IMR-90 (cell line): Measurements from ENCODE around the gene WNT16. TPM values are rescaled to one million over a fixed set of nuclear protein-coding genes. Genes with fewer than 3 reads are reported as not detected.

Experiments used
- ATAC-seq: fragments of 200-7000 bp; cut with Tn5 transposase; 2 replicates; pipeline ENCODE4 v1.9.1; 2020; ENCODE audit warnings: low read depth, mild to moderate bottlenecking, moderate library complexity
- BruUV-seq: library from RNA; stranded (reverse); fragments of 400-500 nt; replicated peaks from 2 replicates; lab custom pipeline; 2021; lab: Mats Ljungman, UMichigan
- CTCF ChIA-PET: fragments of 300-600 bp; formaldehyde crosslinking; extraction: SDS; loops from one replicate; lab custom pipeline; 2021; ENCODE audit warnings: antibody characterized with exemption; lab: Yijun Ruan, JAX
- POLR2A ChIA-PET: fragments of 300-600 bp; sonication (Branson Sonifier 250); formaldehyde crosslinking; loops from one replicate; lab custom pipeline; 2022; ENCODE audit warnings: antibody characterized with exemption; ENCODE audit not compliant: unreplicated experiment; lab: Charles Lee
- DNase-seq: peaks from one replicate; pipeline ENCODE4 v3.0.0; 2013
- H2AFZ ChIP-seq: replicated peaks from 2 replicates; pipeline ENCODE3; 2013; ENCODE audit warnings: low read length, mild to moderate bottlenecking; ENCODE audit not compliant: poor library complexity
- H2AK5ac ChIP-seq: 2 replicates; pipeline ENCODE4 v1.6.1; 2013; ENCODE audit warnings: low read depth, low read length, inconsistent platforms
- H2AK9ac ChIP-seq: replicated peaks from 2 replicates; pipeline ENCODE3; 2013; ENCODE audit warnings: mild to moderate bottlenecking, low read depth, low read length, moderate library complexity; ENCODE audit not compliant: poor library complexity
- H2BK120ac ChIP-seq: 2 replicates; pipeline ENCODE4 v1.6.1; 2013; ENCODE audit warnings: low read depth, low read length, inconsistent platforms
- H2BK15ac ChIP-seq: 3 replicates; pipeline ENCODE4 v1.6.1; 2013; ENCODE audit warnings: low read depth, low read length, inconsistent platforms
- H2BK20ac ChIP-seq: 2 replicates; pipeline ENCODE4 v1.6.1; 2013; ENCODE audit warnings: low read depth, mild to moderate bottlenecking, inconsistent platforms, low read length, moderate library complexity
- H2BK5ac ChIP-seq: 2 replicates; pipeline ENCODE4 v1.6.1; 2013; ENCODE audit warnings: mild to moderate bottlenecking, low read depth, low read length, inconsistent platforms; ENCODE audit not compliant: poor library complexity, severe bottlenecking
- H3K14ac ChIP-seq: replicated peaks from 2 replicates; pipeline ENCODE4 v1.6.1; 2013; ENCODE audit warnings: low read depth, low read length, inconsistent platforms
- H3K18ac ChIP-seq: 2 replicates; pipeline ENCODE4 v1.6.1; 2013; ENCODE audit warnings: low read depth, low read length, control low read depth
- H3K23ac ChIP-seq: 2 replicates; pipeline ENCODE4 v1.6.1; 2013; ENCODE audit warnings: low read depth, low read length, inconsistent platforms
- H3K27ac ChIP-seq: 2 replicates; pipeline ENCODE4 v1.5.1; 2013; ENCODE audit warnings: mild to moderate bottlenecking, control low read depth, low read length; ENCODE audit not compliant: insufficient read depth
- H3K27me3 ChIP-seq: 2 replicates; pipeline ENCODE4 v1.6.1; 2013; ENCODE audit warnings: low read length; ENCODE audit not compliant: control insufficient read depth, insufficient read depth
- H3K36me3 ChIP-seq: 2 replicates; pipeline ENCODE4 v1.6.1; 2013; ENCODE audit warnings: low read length, mixed read lengths; ENCODE audit not compliant: control insufficient read depth, insufficient read depth
- H3K4ac ChIP-seq: 2 replicates; pipeline ENCODE4 v1.6.1; 2013; ENCODE audit warnings: low read depth, low read length, inconsistent platforms
- H3K4me1 ChIP-seq: 2 replicates; pipeline ENCODE4 v1.6.1; 2013; ENCODE audit warnings: low read length, mixed read lengths; ENCODE audit not compliant: control insufficient read depth, insufficient read depth
- H3K4me2 ChIP-seq: 2 replicates; pipeline ENCODE4 v1.6.1; 2013; ENCODE audit warnings: low read depth, mild to moderate bottlenecking, control low read depth, low read length, moderate library complexity
- H3K4me3 ChIP-seq: 2 replicates; pipeline ENCODE4 v1.5.1; 2013; ENCODE audit warnings: low read depth, mild to moderate bottlenecking, control low read depth, low read length, moderate library complexity; ENCODE audit not compliant: insufficient read depth
- H3K56ac ChIP-seq: 2 replicates; pipeline ENCODE4 v1.6.1; 2013; ENCODE audit warnings: low read length, inconsistent platforms; ENCODE audit not compliant: insufficient read depth; ENCODE audit errors: extremely low read depth
- H3K79me1 ChIP-seq, 2 experiments: 2 replicates each; pipeline ENCODE4 v1.6.1; 2013; ENCODE audit warnings: low read length in 2 of 2, inconsistent platforms in 1 of 2, low read depth in 1 of 2
- H3K9ac ChIP-seq: 2 replicates; pipeline ENCODE4 v1.6.1; 2013; ENCODE audit warnings: low read depth, low read length, control low read depth
- H3K9me1 ChIP-seq: 2 replicates; pipeline ENCODE4 v1.6.1; 2013; ENCODE audit warnings: low read length, inconsistent platforms; ENCODE audit not compliant: insufficient read depth
- H3K9me3 ChIP-seq: 2 replicates; pipeline ENCODE4 v1.6.1; 2013; ENCODE audit warnings: low read length; ENCODE audit not compliant: control insufficient read depth, insufficient read depth
- H4K20me1 ChIP-seq: 2 replicates; pipeline ENCODE4 v1.6.1; 2013; ENCODE audit warnings: low read length, inconsistent platforms; ENCODE audit not compliant: insufficient read depth
- H4K5ac ChIP-seq: 2 replicates; pipeline ENCODE4 v1.6.1; 2013; ENCODE audit warnings: mild to moderate bottlenecking, low read depth, low read length, control low read depth
- H4K8ac ChIP-seq, 2 experiments: 2 replicates each; pipeline ENCODE4 v1.6.1; 2013; ENCODE audit warnings: low read depth in 2 of 2, low read length in 2 of 2, control low read depth in 1 of 2, inconsistent platforms in 1 of 2
- H4K91ac ChIP-seq: 2 replicates; pipeline ENCODE4 v1.6.1; 2013; ENCODE audit warnings: low read depth, low read length, inconsistent platforms; ENCODE audit not compliant: insufficient read depth
- BHLHE40 ChIP-seq: fragments of 150-350 bp; IDR thresholded peaks from 2 replicates; pipeline ENCODE4 v1.6.1; 2016; ENCODE audit warnings: mild to moderate bottlenecking, low read depth, low read length
- CEBPB ChIP-seq: IDR thresholded peaks from 2 replicates; pipeline ENCODE4 v1.6.1; 2012; ENCODE audit warnings: low read depth, low read length, improper control_type of control experiment
- CHD1 ChIP-seq: IDR thresholded peaks from 2 replicates; pipeline ENCODE4 v1.6.1; 2012; ENCODE audit warnings: low read depth, low read length, improper control_type of control experiment
- FOS ChIP-seq: fragments of 150-350 bp; IDR thresholded peaks from 2 replicates; pipeline ENCODE4 v1.6.1; 2016; ENCODE audit warnings: low read depth, low read length
- MAFK ChIP-seq: IDR thresholded peaks from 2 replicates; pipeline ENCODE4 v1.6.1; 2012; ENCODE audit warnings: low read depth, low read length, improper control_type of control experiment
- MAZ ChIP-seq: IDR thresholded peaks from 2 replicates; pipeline ENCODE4 v1.6.1; 2012; ENCODE audit warnings: low read depth, mild to moderate bottlenecking, low read length, improper control_type of control experiment, moderate library complexity, borderline replicate concordance
- MXI1 ChIP-seq: IDR thresholded peaks from 2 replicates; pipeline ENCODE4 v1.6.1; 2012; ENCODE audit warnings: low read depth, mild to moderate bottlenecking, low read length, moderate library complexity, borderline replicate concordance
- NFE2L2 ChIP-seq: fragments of 150-350 bp; IDR thresholded peaks from 2 replicates; pipeline ENCODE4 v1.6.1; 2016; ENCODE audit warnings: low read depth, mild to moderate bottlenecking, low read length
- POLR2A ChIP-seq: IDR thresholded peaks from 2 replicates; pipeline ENCODE4 v1.6.1; 2012; ENCODE audit warnings: mild to moderate bottlenecking, low read depth, low read length
- RAD21 ChIP-seq: IDR thresholded peaks from 2 replicates; pipeline ENCODE4 v1.6.1; 2012; ENCODE audit warnings: low read length, improper control_type of control experiment
- RCOR1 ChIP-seq: IDR thresholded peaks from 2 replicates; pipeline ENCODE4 v1.6.1; 2012; ENCODE audit warnings: mild to moderate bottlenecking, low read length, improper control_type of control experiment; ENCODE audit not compliant: insufficient replicate concordance
- RFX5 ChIP-seq: IDR thresholded peaks from 2 replicates; pipeline ENCODE4 v1.8.0; 2012; ENCODE audit warnings: low read depth, mild to moderate bottlenecking, low read length, moderate library complexity
- SMC3 ChIP-seq: fragments of 150-350 bp; IDR thresholded peaks from 2 replicates; pipeline ENCODE4 v1.6.1; 2016; ENCODE audit warnings: low read depth, mild to moderate bottlenecking, antibody characterized with exemption, low read length, moderate library complexity
- WGBS, 2 experiments: methylation state at CpG; one replicate each; pipeline versions ENCODE4 v1.1.5 to v1.1.7; 2013; ENCODE audit warnings: missing lambda C conversion rate in 2 of 2; ENCODE audit not compliant: insufficient read length in 1 of 2; ENCODE audit errors: extremely low coverage in 2 of 2; 5-methylcytosine and 5-hydroxymethylcytosine counted together
- dilution Hi-C: fragments of 300-500 bp; cut with HindIII; formaldehyde crosslinking; loops from one replicate; pipeline ENCODE4 v1.14.3; 2018; ENCODE audit warnings: low sequenced_read_pairs; ENCODE audit not compliant: unreplicated experiment
- in situ Hi-C: fragments of 300-500 bp; cut with MboI; formaldehyde crosslinking; loops from 3 replicates; pipeline ENCODE4 v1.14.3; 2019; ENCODE audit warnings: low sequenced_read_pairs, inconsistent platforms, mixed read lengths
- intact Hi-C: fragments of 100-400 bp; cut with micrococcal nuclease; formaldehyde crosslinking; loops from 2 replicates; pipeline ENCODE4 v1.10.0; 2022
- polyA plus RNA-seq, 3 experiments: library from polyadenylated mRNA; depleted of rRNA; stranded (reverse); fragments of >200 nt; gene quantifications; 2 replicates each; pipeline ENCODE4 v1.2.3, GENCODE V29; 2012; ENCODE audit warnings: low replicate concordance in 1 of 3
- total RNA-seq: library from RNA; depleted of rRNA; stranded (reverse); fragments of >200 nt; gene quantifications from 2 replicates; pipeline ENCODE4 v1.2.3, GENCODE V29; 2012
- TF ChIP-seq, protein P1 (sequence below): conservative IDR thresholded peaks from 2 replicates; pipeline ENCODE4 v1.5.1; 2012; ENCODE audit warnings: mild to moderate bottlenecking, low read depth, low read length, improper control_type of control experiment
- TF ChIP-seq, protein P2 (sequence below): fragments of 150-350 bp; IDR thresholded peaks from 2 replicates; pipeline ENCODE4 v1.6.1; 2017; ENCODE audit warnings: mild to moderate bottlenecking, antibody characterized with exemption, low read length, low read depth

The WNT16 gene
- total and polyA plus RNA-seq, 2 of the 4 experiments (the other 2 are of a cell fraction) = 0.68 to 1.1 TPM

DNA sequence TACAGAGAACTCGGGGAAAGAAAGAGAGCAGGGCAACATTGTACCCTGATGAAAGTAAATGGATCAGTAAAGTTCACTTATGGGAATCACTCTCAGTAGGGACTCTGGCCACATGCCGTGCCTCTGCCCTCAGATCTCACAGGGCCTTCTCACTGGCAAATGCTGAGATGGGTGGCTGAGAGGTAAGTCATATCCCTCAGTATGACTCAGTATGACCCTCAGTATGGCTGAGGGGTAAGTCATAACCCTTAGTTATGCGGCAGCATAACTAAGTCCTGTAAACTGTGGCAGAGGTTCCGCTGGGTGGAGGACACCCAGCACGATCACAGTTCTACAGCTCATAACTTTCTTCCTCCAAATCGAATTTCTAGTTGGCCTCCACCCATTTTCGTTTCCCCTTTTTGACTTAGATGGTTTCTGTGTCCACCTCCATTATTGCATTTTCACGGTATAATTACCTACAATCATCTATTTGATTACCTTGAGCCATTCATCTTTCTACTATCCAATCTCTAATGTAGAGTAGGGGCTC, 26.5 kb upstream of the WNT16 start:
- no TSS peak for BruUV-seq
- H3K9ac ChIP-seq = no peak overlapping the region; the same call in 1 of the 2 replicates
- no peaks in the 10 kb centered on the region for H3K9me3 ChIP-seq
- H3K4me3 ChIP-seq = no peak overlapping the region
- H4K5ac ChIP-seq = peak overlapping the region; percentile 66
- H3K27me3 ChIP-seq = no peaks in the 10 kb centered on the region
- 63% methylated on average over 2 of the region's 8 CpGs; no CpG with 5 or more reads in 1 of the 2 experiments for WGBS, 2 experiments
- peak overlapping the region; percentile 75 to 96 for H4K8ac ChIP-seq
- ChIA-PET CTCF (no interaction called here), POLR2A (no interaction called here)
- ATAC-seq (peak; percentile 81), DNase-seq (peak; percentile 89)
- H3K36me3 ChIP-seq = no peaks in the 10 kb centered on the region
- dilution Hi-C loops (no loop called here), intact Hi-C loops (no loop called here), in situ Hi-C loops (no loop called here)
- H3K79me1 ChIP-seq = peaks cover 0 to 10% of the 10 kb centered on the region in 2 experiments; a peak in 1 of 4 replicates
- H3K23ac ChIP-seq = peak overlapping the region; percentile 79
- peak overlapping the region; percentile 58; the same call in 1 of the 2 replicates for H3K4me2 ChIP-seq
- H2BK120ac ChIP-seq = peak overlapping the region; percentile 96
- H2AK5ac ChIP-seq = no peak overlapping the region; the same call in 1 of the 2 replicates
- peak overlapping the region; percentile 91 for H3K56ac ChIP-seq
- H3K14ac ChIP-seq = peak overlapping the region; percentile 83
- H3K4ac ChIP-seq = peak overlapping the region; percentile 96
- H4K91ac ChIP-seq = peak overlapping the region; percentile 99
- no peak overlapping the region for H2AK9ac ChIP-seq
- 0 out of 2 replicates have a peak, but pooled peaks cover 3% of the 10 kb centered on the region for H3K9me1 ChIP-seq
- no peak overlapping the region for H2AFZ ChIP-seq
- peak overlapping the region; percentile 84; the same call in 1 of the 2 replicates for H3K27ac ChIP-seq
- peaks cover 12% of the 10 kb centered on the region for H3K4me1 ChIP-seq
- peak overlapping the region; percentile 78 for H3K18ac ChIP-seq
- H4K20me1 ChIP-seq = no peaks in the 10 kb centered on the region
- H2BK5ac ChIP-seq = peak overlapping the region; percentile 99
- H2BK20ac ChIP-seq = peak overlapping the region; percentile 92
- peak overlapping the region; percentile 87; the same call in 2 of the 3 replicates for H2BK15ac ChIP-seq
- TF ChIP-seq FOS = peak; percentile 64
- no peak for TF ChIP-seq NFE2L2
- no peak for TF ChIP-seq SMC3
- TF ChIP-seq MXI1 = no peak
- TF ChIP-seq, protein P1, sequence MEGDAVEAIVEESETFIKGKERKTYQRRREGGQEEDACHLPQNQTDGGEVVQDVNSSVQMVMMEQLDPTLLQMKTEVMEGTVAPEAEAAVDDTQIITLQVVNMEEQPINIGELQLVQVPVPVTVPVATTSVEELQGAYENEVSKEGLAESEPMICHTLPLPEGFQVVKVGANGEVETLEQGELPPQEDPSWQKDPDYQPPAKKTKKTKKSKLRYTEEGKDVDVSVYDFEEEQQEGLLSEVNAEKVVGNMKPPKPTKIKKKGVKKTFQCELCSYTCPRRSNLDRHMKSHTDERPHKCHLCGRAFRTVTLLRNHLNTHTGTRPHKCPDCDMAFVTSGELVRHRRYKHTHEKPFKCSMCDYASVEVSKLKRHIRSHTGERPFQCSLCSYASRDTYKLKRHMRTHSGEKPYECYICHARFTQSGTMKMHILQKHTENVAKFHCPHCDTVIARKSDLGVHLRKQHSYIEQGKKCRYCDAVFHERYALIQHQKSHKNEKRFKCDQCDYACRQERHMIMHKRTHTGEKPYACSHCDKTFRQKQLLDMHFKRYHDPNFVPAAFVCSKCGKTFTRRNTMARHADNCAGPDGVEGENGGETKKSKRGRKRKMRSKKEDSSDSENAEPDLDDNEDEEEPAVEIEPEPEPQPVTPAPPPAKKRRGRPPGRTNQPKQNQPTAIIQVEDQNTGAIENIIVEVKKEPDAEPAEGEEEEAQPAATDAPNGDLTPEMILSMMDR = no peak
- peak; percentile 58; the same call in 1 of the 2 replicates for TF ChIP-seq POLR2A
- TF ChIP-seq, protein P2, sequence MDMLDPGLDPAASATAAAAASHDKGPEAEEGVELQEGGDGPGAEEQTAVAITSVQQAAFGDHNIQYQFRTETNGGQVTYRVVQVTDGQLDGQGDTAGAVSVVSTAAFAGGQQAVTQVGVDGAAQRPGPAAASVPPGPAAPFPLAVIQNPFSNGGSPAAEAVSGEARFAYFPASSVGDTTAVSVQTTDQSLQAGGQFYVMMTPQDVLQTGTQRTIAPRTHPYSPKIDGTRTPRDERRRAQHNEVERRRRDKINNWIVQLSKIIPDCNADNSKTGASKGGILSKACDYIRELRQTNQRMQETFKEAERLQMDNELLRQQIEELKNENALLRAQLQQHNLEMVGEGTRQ = peak; percentile 25; the same call in 1 of the 2 replicates
- TF ChIP-seq MAZ = no peak
- TF ChIP-seq CHD1 = no peak
- TF ChIP-seq BHLHE40 = peak; percentile 18; the same call in 1 of the 2 replicates
- TF ChIP-seq RFX5 = no peak
- TF ChIP-seq MAFK = no peak
- TF ChIP-seq RCOR1 = no peak
- TF ChIP-seq CEBPB = no peak
- no peak for TF ChIP-seq RAD21
